MM.1S (cell line): ENCODE measurements around the gene PRPF38A.

Experiments used
- DNase-seq: peaks from one replicate; pipeline ENCODE4 v3.0.0-alpha.2; 2015
- H2AFZ ChIP-seq: fragments of 300-600 bp; sonication (generic); 2 replicates; pipeline ENCODE4 v1.6.0; 2016; ENCODE audit warnings: antibody characterized with exemption, low read length
- H3F3A ChIP-seq: fragments of 300-600 bp; sonication (generic); 2 replicates; pipeline ENCODE4 v1.6.1; 2016; ENCODE audit warnings: mild to moderate bottlenecking, antibody characterized with exemption, low read length, moderate library complexity, mixed read lengths; ENCODE audit not compliant: insufficient read depth
- H3K27ac ChIP-seq: fragments of 300-600 bp; sonication (generic); 2 replicates; pipeline ENCODE4 v1.5.1; 2016; ENCODE audit warnings: mild to moderate bottlenecking, low read length
- H3K27me3 ChIP-seq: fragments of 300-600 bp; sonication (generic); replicated peaks from 2 replicates; pipeline ENCODE4 v1.6.0; 2016; ENCODE audit warnings: low read length; ENCODE audit not compliant: insufficient read depth
- H3K36me3 ChIP-seq: fragments of 300-600 bp; sonication (generic); replicated peaks from 2 replicates; pipeline ENCODE4 v1.6.1; 2016; ENCODE audit warnings: mild to moderate bottlenecking, low read length, mixed read lengths; ENCODE audit not compliant: insufficient read depth
- H3K4me1 ChIP-seq: fragments of 300-600 bp; sonication (generic); 2 replicates; pipeline ENCODE4 v1.6.1; 2016; ENCODE audit warnings: low read length, mixed read lengths
- H3K4me2 ChIP-seq: fragments of 300-600 bp; sonication (generic); 2 replicates; pipeline ENCODE4 v1.6.0; 2016; ENCODE audit warnings: low read depth, low read length
- H3K4me3 ChIP-seq: fragments of 300-600 bp; sonication (generic); 2 replicates; pipeline ENCODE4 v1.5.1; 2016; ENCODE audit warnings: low read length, mixed read lengths
- H3K79me2 ChIP-seq: fragments of 300-600 bp; sonication (generic); 2 replicates; pipeline ENCODE4 v1.6.1; 2016; ENCODE audit warnings: mixed run types, low read length, mixed read lengths
- H3K9ac ChIP-seq: fragments of 300-600 bp; sonication (generic); 2 replicates; pipeline ENCODE4 v1.6.1; 2016; ENCODE audit warnings: low read length, mixed read lengths
- H3K9me2 ChIP-seq: fragments of 300-600 bp; sonication (generic); replicated peaks from 2 replicates; pipeline ENCODE4 v1.6.1; 2016; ENCODE audit warnings: mild to moderate bottlenecking, low read length, mixed read lengths; ENCODE audit not compliant: insufficient read depth
- H3K9me3 ChIP-seq: fragments of 300-600 bp; sonication (generic); replicated peaks from 2 replicates; pipeline ENCODE4 v1.6.1; 2016; ENCODE audit warnings: mild to moderate bottlenecking, low read length, mixed read lengths; ENCODE audit not compliant: insufficient read depth
- H4K20me1 ChIP-seq: fragments of 300-600 bp; sonication (generic); 2 replicates; pipeline ENCODE4 v1.6.1; 2016; ENCODE audit warnings: mild to moderate bottlenecking, low read length, moderate library complexity, mixed read lengths; ENCODE audit not compliant: insufficient read depth
- EZH2 ChIP-seq: fragments of 300-600 bp; sonication (generic); optimal IDR thresholded peaks from 2 replicates; pipeline ENCODE3; 2017; ENCODE audit warnings: low read depth, mild to moderate bottlenecking, antibody characterized with exemption, low read length, mixed read lengths
- EZH2phosphoT487 ChIP-seq: fragments of 300-600 bp; sonication (generic); IDR thresholded peaks from 2 replicates; pipeline ENCODE4 v1.6.1; 2018; ENCODE audit warnings: antibody characterized with exemption, low read length
- TF ChIP-seq, protein P1 (sequence below): fragments of 300-600 bp; sonication (generic); IDR thresholded peaks from 2 replicates; pipeline ENCODE4 v1.5.1; 2016; ENCODE audit warnings: antibody characterized with exemption, low read length, mixed read lengths

The PRPF38A gene

DNA sequence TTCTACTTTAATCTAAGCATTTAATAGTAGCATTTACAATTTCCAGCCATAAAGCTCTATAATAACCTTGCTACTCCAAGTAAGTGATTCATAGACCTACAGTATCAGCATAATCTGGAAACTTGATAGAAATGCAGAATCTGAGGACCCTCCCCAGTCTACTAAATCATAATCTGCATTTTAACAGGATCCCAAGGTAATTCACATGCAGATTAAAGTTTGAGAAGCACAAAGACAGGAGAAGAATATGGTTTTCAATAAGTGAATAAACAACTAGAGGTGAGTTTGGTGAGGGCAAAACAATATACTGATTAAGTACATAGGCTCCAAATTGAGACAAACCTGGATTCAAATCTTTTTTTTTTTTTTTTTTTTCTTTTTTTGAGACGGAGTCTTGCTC is 57.4 kb downstream of the PRPF38A start:
- Histone ChIP-seq H3K27me3 (no peaks in the 10 kb centered on the region), H3F3A (no peaks in the 10 kb centered on the region), H3K27ac (no peak overlapping the region), H4K20me1 (no peaks in the 10 kb centered on the region), H3K4me3 (no peak overlapping the region), H3K9me2 (no peaks in the 10 kb centered on the region), H3K9ac (no peak overlapping the region), H3K4me1 (no peaks in the 10 kb centered on the region), H3K9me3 (no peaks in the 10 kb centered on the region), H3K4me2 (no peak overlapping the region), H2AFZ (no peak overlapping the region), H3K36me3 (no peaks in the 10 kb centered on the region), H3K79me2 (no peaks in the 10 kb centered on the region)
- no peak for TF ChIP-seq EZH2phosphoT487
- DNase-seq: no peak

DNA sequence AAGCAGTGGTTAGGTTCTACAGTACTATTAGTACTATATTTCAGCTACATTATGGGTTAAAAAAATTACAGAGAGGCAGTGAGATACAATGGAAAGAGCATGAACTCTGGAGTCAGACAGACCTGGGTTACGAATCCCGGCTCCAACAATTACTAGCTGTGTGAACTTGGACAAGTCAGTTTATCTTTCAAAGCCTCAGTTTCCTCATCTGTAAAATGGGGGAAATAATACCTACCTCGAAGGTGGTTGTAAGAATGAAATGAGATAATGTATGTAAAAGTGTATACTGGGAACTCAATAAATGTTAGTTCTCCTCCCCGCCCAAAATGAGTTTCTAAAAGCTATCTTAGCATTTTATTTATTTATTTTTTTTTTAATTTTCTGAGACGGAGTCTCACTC is 59.5 kb downstream of the PRPF38A start:
- H2AFZ ChIP-seq: no peak overlapping the region
- H3K9ac ChIP-seq: no peak overlapping the region
- TF ChIP-seq EZH2 (no peak), EZH2phosphoT487 (no peak)
- TF ChIP-seq, protein P1, sequence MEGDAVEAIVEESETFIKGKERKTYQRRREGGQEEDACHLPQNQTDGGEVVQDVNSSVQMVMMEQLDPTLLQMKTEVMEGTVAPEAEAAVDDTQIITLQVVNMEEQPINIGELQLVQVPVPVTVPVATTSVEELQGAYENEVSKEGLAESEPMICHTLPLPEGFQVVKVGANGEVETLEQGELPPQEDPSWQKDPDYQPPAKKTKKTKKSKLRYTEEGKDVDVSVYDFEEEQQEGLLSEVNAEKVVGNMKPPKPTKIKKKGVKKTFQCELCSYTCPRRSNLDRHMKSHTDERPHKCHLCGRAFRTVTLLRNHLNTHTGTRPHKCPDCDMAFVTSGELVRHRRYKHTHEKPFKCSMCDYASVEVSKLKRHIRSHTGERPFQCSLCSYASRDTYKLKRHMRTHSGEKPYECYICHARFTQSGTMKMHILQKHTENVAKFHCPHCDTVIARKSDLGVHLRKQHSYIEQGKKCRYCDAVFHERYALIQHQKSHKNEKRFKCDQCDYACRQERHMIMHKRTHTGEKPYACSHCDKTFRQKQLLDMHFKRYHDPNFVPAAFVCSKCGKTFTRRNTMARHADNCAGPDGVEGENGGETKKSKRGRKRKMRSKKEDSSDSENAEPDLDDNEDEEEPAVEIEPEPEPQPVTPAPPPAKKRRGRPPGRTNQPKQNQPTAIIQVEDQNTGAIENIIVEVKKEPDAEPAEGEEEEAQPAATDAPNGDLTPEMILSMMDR: no peak

DNA sequence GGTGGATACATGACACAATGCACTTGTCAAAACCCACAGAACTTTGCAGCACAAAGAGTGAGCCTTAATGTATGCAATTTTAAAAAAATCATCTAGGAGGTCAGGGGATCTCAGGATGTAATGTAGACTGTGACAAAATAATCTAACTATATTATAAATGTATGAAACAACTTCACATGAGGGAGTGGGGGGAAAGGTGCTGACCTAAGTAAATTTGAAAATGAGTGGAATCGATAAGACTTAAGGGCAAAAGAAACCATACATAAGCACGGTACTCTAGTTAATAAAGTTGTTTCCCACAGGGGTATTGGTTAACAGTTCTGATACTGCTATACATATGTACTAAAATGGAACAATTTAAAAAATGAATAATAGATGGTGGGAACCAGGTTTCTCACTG is 64.7 kb downstream of the PRPF38A start:
- no peaks in the 10 kb centered on the region for H3K27me3 ChIP-seq
- no peaks in the 10 kb centered on the region for H4K20me1 ChIP-seq
- no peaks in the 10 kb centered on the region for H3K9me2 ChIP-seq
- no peaks in the 10 kb centered on the region for H3F3A ChIP-seq
- H2AFZ ChIP-seq: no peak overlapping the region
- H3K9ac ChIP-seq: no peak overlapping the region
- TF ChIP-seq, protein P1: no peak
- TF ChIP-seq EZH2phosphoT487: no peak
- no peak for TF ChIP-seq EZH2
- 0 out of 2 replicates have a peak, but pooled peaks cover under 1% of the 10 kb centered on the region for H3K4me1 ChIP-seq
- no peak overlapping the region for H3K4me2 ChIP-seq
- no peak overlapping the region for H3K27ac ChIP-seq
- H3K36me3 ChIP-seq: no peaks in the 10 kb centered on the region
- H3K79me2 ChIP-seq: no peaks in the 10 kb centered on the region
- H3K9me3 ChIP-seq: no peaks in the 10 kb centered on the region
- no peak for DNase-seq
- no peak overlapping the region for H3K4me3 ChIP-seq

More for the DNA sequence above, 59.5 kb downstream of the PRPF38A start:
- Histone ChIP-seq H3K36me3 (no peaks in the 10 kb centered on the region), H3F3A (no peaks in the 10 kb centered on the region), H3K9me2 (no peaks in the 10 kb centered on the region), H3K79me2 (no peaks in the 10 kb centered on the region), H3K27ac (no peak overlapping the region), H3K9me3 (no peaks in the 10 kb centered on the region), H3K27me3 (no peaks in the 10 kb centered on the region), H3K4me1 (no peaks in the 10 kb centered on the region), H3K4me2 (no peak overlapping the region), H4K20me1 (no peaks in the 10 kb centered on the region), H3K4me3 (no peak overlapping the region)
- no peak for DNase-seq
